HepG2 (cell line): Measurements from ENCODE around the gene TFDP1. TPM values are rescaled to one million over a fixed set of nuclear protein-coding genes. Genes with fewer than 3 reads are reported as not detected.

Source experiments
- CCDC6 ChIP-seq: sonication (generic); formaldehyde crosslinking; IDR thresholded peaks from 2 replicates; pipeline ENCODE4 v1.8.1; 2022; ENCODE audit warnings: mild to moderate bottlenecking, missing genetic modification reagents, moderate library complexity
- KDM5A ChIP-seq: fragments of 200-600 bp; sonication (generic); IDR thresholded peaks from 2 replicates; pipeline ENCODE4 v1.7.0; 2018; ENCODE audit warnings: antibody characterized with exemption, mild to moderate bottlenecking, low read length, borderline replicate concordance
- NFKBIZ ChIP-seq: IDR thresholded peaks from 2 replicates; pipeline ENCODE4 v1.6.1; 2018; ENCODE audit warnings: missing genetic modification reagents, missing compliant biosample characterization
- NR2F2 ChIP-seq: IDR thresholded peaks from 2 replicates; pipeline ENCODE4 v1.6.1; 2012; ENCODE audit warnings: low read depth, inconsistent platforms, borderline replicate concordance
- SOX6 ChIP-seq, 2 experiments: fragments of 450-650 bp in 1 of 2; sonication (generic) in 1 of 2; formaldehyde crosslinking in 1 of 2; IDR thresholded peaks; 2 replicates each; pipeline versions ENCODE4 v1.4.0 to v1.6.1; 2017 to 2020; ENCODE audit warnings: antibody characterized with exemption in 1 of 2, mild to moderate bottlenecking in 1 of 2, missing genetic modification reagents in 1 of 2
- TRIM24 ChIP-seq: sonication (generic); formaldehyde crosslinking; IDR thresholded peaks from 2 replicates; pipeline ENCODE4 v1.8.0; 2022; ENCODE audit warnings: mild to moderate bottlenecking, missing genetic modification reagents
- ZNF251 ChIP-seq: sonication (generic); formaldehyde crosslinking; IDR thresholded peaks from 2 replicates; pipeline ENCODE4 v1.9.0; 2021; ENCODE audit warnings: mild to moderate bottlenecking, missing genetic modification reagents
- ZNF629 ChIP-seq: sonication (generic); formaldehyde crosslinking; conservative IDR thresholded peaks from 2 replicates; pipeline ENCODE4 v1.5.0; 2020; ENCODE audit warnings: missing genetic modification reagents
- polyA plus RNA-seq, 8 experiments: library from polyadenylated mRNA; depleted of rRNA in 3 of 8; stranded (reverse) in 7 of 8; unstranded in 1 of 8; fragments of >200 nt; fragmentation: Illumina TruSeq in 4 of 8; extraction: Trizol in 4 of 8; gene quantifications; 2 replicates each; pipeline versions ENCODE4 v1.2.1 to v1.2.3, GENCODE V29; 2011 to 2016; ENCODE audit warnings: low read depth in 4 of 8, missing spikeins in 1 of 8, mixed read lengths in 1 of 8; ENCODE audit not compliant: insufficient read depth in 1 of 8
- total RNA-seq, 5 experiments: library from RNA; depleted of rRNA; stranded (reverse); fragments of >200 nt; fragmentation: Illumina TruSeq; extraction: Trizol; gene quantifications; 2 replicates each; pipeline ENCODE4 v1.2.3, GENCODE V29; 2016; ENCODE audit warnings: low read depth in 1 of 5
- TF ChIP-seq, protein P1 (sequence below): sonication (generic); formaldehyde crosslinking; IDR thresholded peaks from 2 replicates; pipeline ENCODE4 v1.8.0; 2022; ENCODE audit warnings: missing genetic modification reagents, mild to moderate bottlenecking, moderate library complexity, borderline replicate concordance
- TF ChIP-seq, protein P2 (sequence below): sonication (generic); formaldehyde crosslinking; IDR thresholded peaks from 2 replicates; pipeline ENCODE4 v1.4.0; 2020; ENCODE audit warnings: missing genetic modification reagents
- TF ChIP-seq, protein P3 (sequence below): sonication (generic); formaldehyde crosslinking; IDR thresholded peaks from 2 replicates; pipeline ENCODE4 v1.5.1; 2020; ENCODE audit warnings: missing genetic modification reagents, mild to moderate bottlenecking, borderline replicate concordance
- TF ChIP-seq, protein P4 (sequence below): sonication (generic); formaldehyde crosslinking; IDR thresholded peaks from 2 replicates; pipeline ENCODE4 v1.8.0; 2022; ENCODE audit warnings: mild to moderate bottlenecking, missing genetic modification reagents, borderline replicate concordance

The TFDP1 gene
- total and polyA plus RNA-seq, 2 of the 13 experiments (the other 11 are each of a cell fraction or from before 2014, with no cell fraction given) = 38.0 to 84.2 TPM

DNA sequence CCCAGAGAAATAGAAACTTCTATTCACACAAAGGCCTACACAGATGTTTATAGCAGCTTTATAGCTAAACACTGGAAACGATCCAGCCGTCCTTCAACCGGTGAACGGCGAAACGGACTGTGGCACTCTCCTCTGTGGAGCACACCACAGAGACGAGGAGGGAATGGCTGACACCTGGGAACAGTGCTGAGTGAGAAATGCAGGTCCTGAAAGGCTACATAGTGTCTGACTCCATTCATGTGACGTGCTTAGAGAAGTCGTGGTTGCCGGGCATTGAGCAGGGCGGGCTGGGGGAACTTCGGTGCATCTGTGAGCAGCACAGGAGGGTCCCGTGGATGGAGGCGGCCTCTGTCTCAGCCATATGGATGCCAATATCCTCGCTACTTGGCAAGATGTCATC is 79.4 kb downstream of the TFDP1 start (continued):
- TF ChIP-seq, protein P1, sequence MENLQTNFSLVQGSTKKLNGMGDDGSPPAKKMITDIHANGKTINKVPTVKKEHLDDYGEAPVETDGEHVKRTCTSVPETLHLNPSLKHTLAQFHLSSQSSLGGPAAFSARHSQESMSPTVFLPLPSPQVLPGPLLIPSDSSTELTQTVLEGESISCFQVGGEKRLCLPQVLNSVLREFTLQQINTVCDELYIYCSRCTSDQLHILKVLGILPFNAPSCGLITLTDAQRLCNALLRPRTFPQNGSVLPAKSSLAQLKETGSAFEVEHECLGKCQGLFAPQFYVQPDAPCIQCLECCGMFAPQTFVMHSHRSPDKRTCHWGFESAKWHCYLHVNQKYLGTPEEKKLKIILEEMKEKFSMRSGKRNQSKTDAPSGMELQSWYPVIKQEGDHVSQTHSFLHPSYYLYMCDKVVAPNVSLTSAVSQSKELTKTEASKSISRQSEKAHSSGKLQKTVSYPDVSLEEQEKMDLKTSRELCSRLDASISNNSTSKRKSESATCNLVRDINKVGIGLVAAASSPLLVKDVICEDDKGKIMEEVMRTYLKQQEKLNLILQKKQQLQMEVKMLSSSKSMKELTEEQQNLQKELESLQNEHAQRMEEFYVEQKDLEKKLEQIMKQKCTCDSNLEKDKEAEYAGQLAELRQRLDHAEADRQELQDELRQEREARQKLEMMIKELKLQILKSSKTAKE (CRISPR knock-in tag) = no peak
- TF ChIP-seq SOX6 (IDR thresholded peaks at IDR 0.05) = no peak
- no peak for TF ChIP-seq SOX6 (CRISPR knock-in tag; IDR thresholded peaks at IDR 0.05)
- no peak for TF ChIP-seq NFKBIZ (CRISPR knock-in tag)
- no peak for TF ChIP-seq CCDC6 (CRISPR knock-in tag)
- TF ChIP-seq NR2F2 = no peak
- TF ChIP-seq ZNF629 (CRISPR knock-in tag) = no peak
- TF ChIP-seq TRIM24 = no peak
- TF ChIP-seq, protein P2, sequence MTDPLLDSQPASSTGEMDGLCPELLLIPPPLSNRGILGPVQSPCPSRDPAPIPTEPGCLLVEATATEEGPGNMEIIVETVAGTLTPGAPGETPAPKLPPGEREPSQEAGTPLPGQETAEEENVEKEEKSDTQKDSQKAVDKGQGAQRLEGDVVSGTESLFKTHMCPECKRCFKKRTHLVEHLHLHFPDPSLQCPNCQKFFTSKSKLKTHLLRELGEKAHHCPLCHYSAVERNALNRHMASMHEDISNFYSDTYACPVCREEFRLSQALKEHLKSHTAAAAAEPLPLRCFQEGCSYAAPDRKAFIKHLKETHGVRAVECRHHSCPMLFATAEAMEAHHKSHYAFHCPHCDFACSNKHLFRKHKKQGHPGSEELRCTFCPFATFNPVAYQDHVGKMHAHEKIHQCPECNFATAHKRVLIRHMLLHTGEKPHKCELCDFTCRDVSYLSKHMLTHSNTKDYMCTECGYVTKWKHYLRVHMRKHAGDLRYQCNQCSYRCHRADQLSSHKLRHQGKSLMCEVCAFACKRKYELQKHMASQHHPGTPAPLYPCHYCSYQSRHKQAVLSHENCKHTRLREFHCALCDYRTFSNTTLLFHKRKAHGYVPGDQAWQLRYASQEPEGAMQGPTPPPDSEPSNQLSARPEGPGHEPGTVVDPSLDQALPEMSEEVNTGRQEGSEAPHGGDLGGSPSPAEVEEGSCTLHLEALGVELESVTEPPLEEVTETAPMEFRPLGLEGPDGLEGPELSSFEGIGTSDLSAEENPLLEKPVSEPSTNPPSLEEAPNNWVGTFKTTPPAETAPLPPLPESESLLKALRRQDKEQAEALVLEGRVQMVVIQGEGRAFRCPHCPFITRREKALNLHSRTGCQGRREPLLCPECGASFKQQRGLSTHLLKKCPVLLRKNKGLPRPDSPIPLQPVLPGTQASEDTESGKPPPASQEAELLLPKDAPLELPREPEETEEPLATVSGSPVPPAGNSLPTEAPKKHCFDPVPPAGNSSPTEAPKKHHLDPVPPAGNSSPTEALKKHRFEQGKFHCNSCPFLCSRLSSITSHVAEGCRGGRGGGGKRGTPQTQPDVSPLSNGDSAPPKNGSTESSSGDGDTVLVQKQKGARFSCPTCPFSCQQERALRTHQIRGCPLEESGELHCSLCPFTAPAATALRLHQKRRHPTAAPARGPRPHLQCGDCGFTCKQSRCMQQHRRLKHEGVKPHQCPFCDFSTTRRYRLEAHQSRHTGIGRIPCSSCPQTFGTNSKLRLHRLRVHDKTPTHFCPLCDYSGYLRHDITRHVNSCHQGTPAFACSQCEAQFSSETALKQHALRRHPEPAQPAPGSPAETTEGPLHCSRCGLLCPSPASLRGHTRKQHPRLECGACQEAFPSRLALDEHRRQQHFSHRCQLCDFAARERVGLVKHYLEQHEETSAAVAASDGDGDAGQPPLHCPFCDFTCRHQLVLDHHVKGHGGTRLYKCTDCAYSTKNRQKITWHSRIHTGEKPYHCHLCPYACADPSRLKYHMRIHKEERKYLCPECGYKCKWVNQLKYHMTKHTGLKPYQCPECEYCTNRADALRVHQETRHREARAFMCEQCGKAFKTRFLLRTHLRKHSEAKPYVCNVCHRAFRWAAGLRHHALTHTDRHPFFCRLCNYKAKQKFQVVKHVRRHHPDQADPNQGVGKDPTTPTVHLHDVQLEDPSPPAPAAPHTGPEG (CRISPR knock-in tag) = no peak
- TF ChIP-seq, protein P3, sequence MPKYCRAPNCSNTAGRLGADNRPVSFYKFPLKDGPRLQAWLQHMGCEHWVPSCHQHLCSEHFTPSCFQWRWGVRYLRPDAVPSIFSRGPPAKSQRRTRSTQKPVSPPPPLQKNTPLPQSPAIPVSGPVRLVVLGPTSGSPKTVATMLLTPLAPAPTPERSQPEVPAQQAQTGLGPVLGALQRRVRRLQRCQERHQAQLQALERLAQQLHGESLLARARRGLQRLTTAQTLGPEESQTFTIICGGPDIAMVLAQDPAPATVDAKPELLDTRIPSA (CRISPR knock-in tag) = no peak
- TF ChIP-seq KDM5A = no peak
- no peak for TF ChIP-seq ZNF251 (CRISPR knock-in tag)
- TF ChIP-seq, protein P4, sequence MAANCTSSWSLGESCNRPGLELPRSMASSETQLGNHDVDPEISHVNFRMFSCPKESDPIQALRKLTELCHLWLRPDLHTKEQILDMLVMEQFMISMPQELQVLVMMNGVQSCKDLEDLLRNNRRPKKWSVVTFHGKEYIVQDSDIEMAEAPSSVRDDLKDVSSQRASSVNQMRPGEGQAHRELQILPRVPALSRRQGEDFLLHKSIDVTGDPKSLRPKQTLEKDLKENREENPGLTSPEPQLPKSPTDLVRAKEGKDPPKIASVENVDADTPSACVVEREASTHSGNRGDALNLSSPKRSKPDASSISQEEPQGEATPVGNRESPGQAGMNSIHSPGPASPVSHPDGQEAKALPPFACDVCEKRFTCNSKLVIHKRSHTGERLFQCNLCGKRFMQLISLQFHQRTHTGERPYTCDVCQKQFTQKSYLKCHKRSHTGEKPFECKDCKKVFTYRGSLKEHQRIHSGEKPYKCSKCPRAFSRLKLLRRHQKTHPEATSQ (CRISPR knock-in tag) = no peak
